ENCODE data around the gene PODN.

The PODN gene

DNA sequence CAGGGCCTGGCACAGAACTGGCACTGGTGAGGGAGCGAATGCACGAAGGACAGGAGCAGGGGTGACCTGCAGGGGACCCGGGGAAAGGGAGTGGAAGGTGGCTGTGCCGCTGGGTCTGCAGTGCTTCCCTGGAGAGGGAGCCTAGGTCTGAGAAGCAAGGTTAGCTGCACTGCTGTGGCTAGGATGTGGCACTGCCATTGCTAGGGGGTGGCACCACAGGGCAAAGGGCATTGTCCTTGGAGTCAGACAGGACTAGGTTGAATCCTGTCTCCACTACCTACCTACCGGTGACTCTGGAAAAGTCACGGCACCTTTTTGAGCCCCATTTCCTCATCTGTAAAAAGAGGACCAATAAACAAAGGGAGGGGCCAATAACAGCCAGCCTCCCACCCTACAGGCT is 52.1 kb downstream of the PODN start:
- no peak overlapping the region for H3K4me2 ChIP-seq (ENCODE audit: low read depth, low read length)
- no peaks in the 10 kb centered on the region for H3K79me2 ChIP-seq (ENCODE audit: low read length)
- no peak for DNase-seq
- TF ChIP-seq, protein P1, sequence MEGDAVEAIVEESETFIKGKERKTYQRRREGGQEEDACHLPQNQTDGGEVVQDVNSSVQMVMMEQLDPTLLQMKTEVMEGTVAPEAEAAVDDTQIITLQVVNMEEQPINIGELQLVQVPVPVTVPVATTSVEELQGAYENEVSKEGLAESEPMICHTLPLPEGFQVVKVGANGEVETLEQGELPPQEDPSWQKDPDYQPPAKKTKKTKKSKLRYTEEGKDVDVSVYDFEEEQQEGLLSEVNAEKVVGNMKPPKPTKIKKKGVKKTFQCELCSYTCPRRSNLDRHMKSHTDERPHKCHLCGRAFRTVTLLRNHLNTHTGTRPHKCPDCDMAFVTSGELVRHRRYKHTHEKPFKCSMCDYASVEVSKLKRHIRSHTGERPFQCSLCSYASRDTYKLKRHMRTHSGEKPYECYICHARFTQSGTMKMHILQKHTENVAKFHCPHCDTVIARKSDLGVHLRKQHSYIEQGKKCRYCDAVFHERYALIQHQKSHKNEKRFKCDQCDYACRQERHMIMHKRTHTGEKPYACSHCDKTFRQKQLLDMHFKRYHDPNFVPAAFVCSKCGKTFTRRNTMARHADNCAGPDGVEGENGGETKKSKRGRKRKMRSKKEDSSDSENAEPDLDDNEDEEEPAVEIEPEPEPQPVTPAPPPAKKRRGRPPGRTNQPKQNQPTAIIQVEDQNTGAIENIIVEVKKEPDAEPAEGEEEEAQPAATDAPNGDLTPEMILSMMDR (IDR thresholded peaks at IDR 0.05; ENCODE audit: low read length), result no peak
- TF ChIP-seq EZH2phosphoT487 (IDR thresholded peaks at IDR 0.05; ENCODE audit: low read length), result no peak
- TF ChIP-seq EZH2 (optimal IDR thresholded peaks at IDR 0.05; ENCODE audit: low read depth, low read length), result no peak
- H3K4me3 ChIP-seq (ENCODE audit: low read length), result no peak overlapping the region
- no peaks in the 10 kb centered on the region for H3K4me1 ChIP-seq (ENCODE audit: low read length)
- H3K27me3 ChIP-seq (replicated peaks; ENCODE audit: insufficient read depth, low read length), result no peaks in the 10 kb centered on the region
- no peak overlapping the region for H3K9ac ChIP-seq (ENCODE audit: low read length)
- H3K9me2 ChIP-seq (replicated peaks; ENCODE audit: insufficient read depth, low read length), result no peaks in the 10 kb centered on the region
- H3K27ac ChIP-seq (ENCODE audit: low read length), result no peak overlapping the region
- no peak overlapping the region for H2AFZ ChIP-seq (ENCODE audit: low read length)
- H3K9me3 ChIP-seq (replicated peaks; ENCODE audit: insufficient read depth, low read length), result no peaks in the 10 kb centered on the region
- H3F3A ChIP-seq (ENCODE audit: insufficient read depth, low read length), result no peaks in the 10 kb centered on the region
- no peaks in the 10 kb centered on the region for H3K36me3 ChIP-seq (replicated peaks; ENCODE audit: insufficient read depth, low read length)
- no peaks in the 10 kb centered on the region for H4K20me1 ChIP-seq (ENCODE audit: insufficient read depth, low read length)

DNA sequence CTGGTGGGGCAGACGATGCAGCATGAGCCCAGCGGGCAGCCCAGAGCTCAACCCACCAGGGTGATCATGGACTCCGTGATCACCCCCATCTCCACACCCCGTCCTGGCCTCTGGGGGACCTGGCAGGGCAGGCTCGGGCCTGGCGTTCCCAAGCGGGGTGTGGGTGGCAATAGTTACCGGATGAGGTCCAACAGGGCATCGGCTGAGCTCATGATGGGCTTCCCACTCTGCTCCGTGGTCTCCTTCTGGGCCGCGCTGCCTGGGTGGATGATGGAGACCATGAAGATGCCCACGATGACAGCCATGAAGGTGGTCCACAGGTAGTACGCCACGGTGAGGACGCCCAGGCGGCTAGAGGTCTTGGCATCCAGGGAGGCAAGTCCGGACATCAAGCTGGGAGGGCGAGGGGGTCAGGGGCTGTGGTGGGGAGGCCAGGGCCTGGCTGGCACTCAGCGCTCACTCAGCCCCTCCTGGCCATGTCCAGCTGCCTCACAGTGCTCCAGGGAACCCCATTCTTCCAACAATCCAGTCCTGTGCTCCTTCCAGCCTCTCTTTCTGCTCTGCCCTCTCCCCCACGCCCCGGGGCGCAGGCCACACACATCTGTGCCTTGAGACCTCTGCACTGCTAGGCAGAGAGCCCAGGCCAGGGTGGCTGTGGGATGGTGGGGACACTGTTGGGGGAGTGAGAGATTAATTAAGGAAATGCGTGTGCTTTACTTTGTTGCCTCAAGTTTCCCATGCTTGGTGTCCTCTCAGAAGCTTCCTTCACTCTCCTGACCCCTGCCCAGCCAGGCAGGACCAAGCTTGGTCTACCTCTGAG is 52.8 kb downstream of the PODN start:
- DNase-seq, result no peak
- Histone ChIP-seq H2AFZ (ENCODE audit: low read length) (no peak overlapping the region), H3F3A (ENCODE audit: insufficient read depth, low read length) (no peaks in the 10 kb centered on the region), H3K79me2 (ENCODE audit: low read length) (no peaks in the 10 kb centered on the region), H3K9ac (ENCODE audit: low read length) (no peak overlapping the region), H3K9me3 (replicated peaks; ENCODE audit: insufficient read depth, low read length) (no peaks in the 10 kb centered on the region), H3K4me1 (ENCODE audit: low read length) (no peaks in the 10 kb centered on the region), H4K20me1 (ENCODE audit: insufficient read depth, low read length) (no peaks in the 10 kb centered on the region), H3K27ac (ENCODE audit: low read length) (no peak overlapping the region), H3K9me2 (replicated peaks; ENCODE audit: insufficient read depth, low read length) (no peaks in the 10 kb centered on the region), H3K4me2 (ENCODE audit: low read depth, low read length) (no peak overlapping the region), H3K27me3 (replicated peaks; ENCODE audit: insufficient read depth, low read length) (no peaks in the 10 kb centered on the region), H3K4me3 (ENCODE audit: low read length) (no peak overlapping the region), H3K36me3 (replicated peaks; ENCODE audit: insufficient read depth, low read length) (no peaks in the 10 kb centered on the region)
- TF ChIP-seq EZH2 (optimal IDR thresholded peaks at IDR 0.05; ENCODE audit: low read depth, low read length) (no peak), EZH2phosphoT487 (IDR thresholded peaks at IDR 0.05; ENCODE audit: low read length) (no peak)
- TF ChIP-seq, protein P1 (IDR thresholded peaks at IDR 0.05; ENCODE audit: low read length), result no peak

DNA sequence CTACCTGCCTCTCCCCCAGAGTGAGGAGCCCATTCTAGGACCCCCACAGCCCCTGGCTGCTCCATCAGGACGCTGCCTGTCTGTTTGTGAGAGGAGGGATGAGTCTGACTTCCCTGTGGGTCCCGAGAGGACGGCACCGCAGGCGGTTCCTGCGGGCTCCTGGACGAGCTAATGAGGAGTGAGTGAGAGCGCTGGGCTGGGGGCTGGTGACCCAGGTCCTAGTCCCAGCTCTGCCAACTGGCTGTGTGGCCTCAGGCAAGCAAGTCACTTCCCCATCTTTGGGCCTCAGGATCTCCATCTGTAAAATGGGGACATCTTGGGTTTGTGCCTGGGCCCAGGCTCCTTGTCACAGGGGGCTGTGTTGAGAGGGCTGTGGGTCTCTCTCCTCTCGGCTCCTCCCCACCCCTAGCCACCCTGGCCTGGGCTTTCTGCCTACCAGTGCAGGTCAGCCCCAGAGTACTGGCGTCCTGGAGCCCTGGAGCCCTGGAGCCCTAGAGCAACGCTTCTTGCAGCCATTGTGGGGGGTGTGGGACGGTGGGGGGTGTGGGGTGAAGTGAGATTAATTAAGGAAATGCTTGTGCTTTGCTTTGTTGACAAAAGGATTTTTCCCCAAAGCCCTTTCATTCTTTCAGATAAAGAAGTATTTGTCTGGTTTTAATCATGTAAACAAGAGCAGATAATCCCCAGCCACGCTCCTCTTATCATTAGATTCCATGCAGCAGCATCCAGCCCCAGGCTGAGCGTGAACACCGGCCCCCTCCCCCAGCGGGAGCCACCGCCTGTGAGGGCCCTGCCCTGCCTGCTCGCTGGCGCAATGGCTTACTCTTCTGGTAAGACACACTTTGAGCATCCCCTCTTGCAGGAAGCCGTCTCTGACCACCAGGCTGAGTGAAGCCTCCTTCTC is 53.6 kb downstream of the PODN start:
- H3K36me3 ChIP-seq (replicated peaks; ENCODE audit: insufficient read depth, low read length), result no peaks in the 10 kb centered on the region
- H4K20me1 ChIP-seq (ENCODE audit: insufficient read depth, low read length), result no peaks in the 10 kb centered on the region
- H3K4me2 ChIP-seq (ENCODE audit: low read depth, low read length), result no peak overlapping the region
- TF ChIP-seq EZH2 (optimal IDR thresholded peaks at IDR 0.05; ENCODE audit: low read depth, low read length), result no peak
- TF ChIP-seq EZH2phosphoT487 (IDR thresholded peaks at IDR 0.05; ENCODE audit: low read length), result no peak
- TF ChIP-seq, protein P1 (IDR thresholded peaks at IDR 0.05; ENCODE audit: low read length), result no peak
- no peaks in the 10 kb centered on the region for H3K4me1 ChIP-seq (ENCODE audit: low read length)
- H3K27me3 ChIP-seq (replicated peaks; ENCODE audit: insufficient read depth, low read length), result no peaks in the 10 kb centered on the region
- H2AFZ ChIP-seq (ENCODE audit: low read length), result no peak overlapping the region
- no peak overlapping the region for H3K9ac ChIP-seq (ENCODE audit: low read length)
- H3K79me2 ChIP-seq (ENCODE audit: low read length), result no peaks in the 10 kb centered on the region
- no peaks in the 10 kb centered on the region for H3F3A ChIP-seq (ENCODE audit: insufficient read depth, low read length)
- H3K27ac ChIP-seq (ENCODE audit: low read length), result no peak overlapping the region
- H3K9me3 ChIP-seq (replicated peaks; ENCODE audit: insufficient read depth, low read length), result no peaks in the 10 kb centered on the region
- H3K4me3 ChIP-seq (ENCODE audit: low read length), result no peak overlapping the region
- no peaks in the 10 kb centered on the region for H3K9me2 ChIP-seq (replicated peaks; ENCODE audit: insufficient read depth, low read length)
- no peak for DNase-seq
